MCF 10A (cell line): ENCODE measurements around the gene ZNF470. TPM values are rescaled to one million over a fixed set of nuclear protein-coding genes. Genes with fewer than 3 reads are reported as not detected.

ENCODE experiments used
- Bru-seq: library from RNA; stranded (reverse); fragments of 400-500 nt; gene quantifications from one replicate; lab custom pipeline; 2021; lab: Mats Ljungman, UMichigan
- BruChase-seq, 2 experiments: library from RNA; stranded (reverse); fragments of 400-500 nt; gene quantifications; one replicate each; lab custom pipeline; 2021; lab: Mats Ljungman, UMichigan
- BruUV-seq: library from RNA; stranded (reverse); fragments of 400-500 nt; replicated peaks from 2 replicates; lab custom pipeline; 2021; lab: Mats Ljungman, UMichigan
- CTCF ChIA-PET: fragments of 300-600 bp; sonication (Branson Sonifier 250); formaldehyde crosslinking; extraction: SDS; loops from one replicate; lab custom pipeline; 2021; ENCODE audit warnings: antibody characterized with exemption, inconsistent platforms; lab: Yijun Ruan, JAX
- POLR2A ChIA-PET: fragments of 300-600, 350-650 bp; sonication (Branson Sonifier 250); formaldehyde crosslinking; extraction: SDS; loops from one replicate; lab custom pipeline; 2020; ENCODE audit warnings: antibody characterized with exemption, inconsistent platforms; lab: Yijun Ruan, JAX
- DNase-seq: peaks from one replicate; pipeline ENCODE4 v3.0.0-alpha.2; 2018; ENCODE audit not compliant: unreplicated experiment
- H3K27ac Mint-ChIP-seq: one replicate; pipeline ENCODE4 v1.8.0; 2022; ENCODE audit warnings: mild to moderate bottlenecking, low read depth, mixed read lengths; ENCODE audit not compliant: unreplicated experiment
- H3K27me3 Mint-ChIP-seq: one replicate; pipeline ENCODE4 v1.8.0; 2022; ENCODE audit warnings: mixed read lengths; ENCODE audit not compliant: insufficient read depth, unreplicated experiment
- H3K36me3 Mint-ChIP-seq: one replicate; pipeline ENCODE4 v1.8.0; 2022; ENCODE audit warnings: mild to moderate bottlenecking, moderate library complexity, mixed read lengths; ENCODE audit not compliant: insufficient read depth, unreplicated experiment
- H3K4me1 Mint-ChIP-seq: one replicate; pipeline ENCODE4 v1.8.0; 2022; ENCODE audit warnings: mixed read lengths; ENCODE audit not compliant: insufficient read depth, unreplicated experiment
- H3K4me3 Mint-ChIP-seq: one replicate; pipeline ENCODE4 v1.8.0; 2022; ENCODE audit warnings: mild to moderate bottlenecking, moderate library complexity, mixed read lengths; ENCODE audit not compliant: unreplicated experiment
- H3K9me3 Mint-ChIP-seq: one replicate; pipeline ENCODE4 v1.8.0; 2022; ENCODE audit warnings: mixed read lengths; ENCODE audit not compliant: unreplicated experiment
- intact Hi-C: fragments of 100-400 bp; cut with micrococcal nuclease; formaldehyde crosslinking; loops from 2 replicates; pipeline ENCODE4 v1.14.1; 2022
- long read RNA-seq: library from polyadenylated mRNA; stranded (forward); transcript quantifications from one replicate; pipeline ENCODE4 v2.0.0, GENCODE V29; 2022
- total RNA-seq: library from RNA; stranded (reverse); gene quantifications from 2 replicates; pipeline ENCODE4 v1.2.3, GENCODE V29; 2022
- TF ChIP-seq, protein P1 (sequence below): fragments of 200-600 bp; IDR thresholded peaks from one replicate; pipeline ENCODE4 v1.8.0; 2022; ENCODE audit warnings: antibody characterized with exemption, mild to moderate bottlenecking; ENCODE audit not compliant: unreplicated experiment

Gene ZNF470
- total RNA-seq (not detected in 2 replicates), Bru-seq, nascent RNA (percentile 17 among the genes with signal in this experiment), BruChase-seq, experiment 1, labeled RNA remaining after a 6-hour chase (percentile 8 among the genes with signal in this experiment), BruChase-seq, experiment 2, labeled RNA remaining after a 2-hour chase (percentile 12 among the genes with signal in this experiment)
- long read RNA-seq, result 0 reads

DNA sequence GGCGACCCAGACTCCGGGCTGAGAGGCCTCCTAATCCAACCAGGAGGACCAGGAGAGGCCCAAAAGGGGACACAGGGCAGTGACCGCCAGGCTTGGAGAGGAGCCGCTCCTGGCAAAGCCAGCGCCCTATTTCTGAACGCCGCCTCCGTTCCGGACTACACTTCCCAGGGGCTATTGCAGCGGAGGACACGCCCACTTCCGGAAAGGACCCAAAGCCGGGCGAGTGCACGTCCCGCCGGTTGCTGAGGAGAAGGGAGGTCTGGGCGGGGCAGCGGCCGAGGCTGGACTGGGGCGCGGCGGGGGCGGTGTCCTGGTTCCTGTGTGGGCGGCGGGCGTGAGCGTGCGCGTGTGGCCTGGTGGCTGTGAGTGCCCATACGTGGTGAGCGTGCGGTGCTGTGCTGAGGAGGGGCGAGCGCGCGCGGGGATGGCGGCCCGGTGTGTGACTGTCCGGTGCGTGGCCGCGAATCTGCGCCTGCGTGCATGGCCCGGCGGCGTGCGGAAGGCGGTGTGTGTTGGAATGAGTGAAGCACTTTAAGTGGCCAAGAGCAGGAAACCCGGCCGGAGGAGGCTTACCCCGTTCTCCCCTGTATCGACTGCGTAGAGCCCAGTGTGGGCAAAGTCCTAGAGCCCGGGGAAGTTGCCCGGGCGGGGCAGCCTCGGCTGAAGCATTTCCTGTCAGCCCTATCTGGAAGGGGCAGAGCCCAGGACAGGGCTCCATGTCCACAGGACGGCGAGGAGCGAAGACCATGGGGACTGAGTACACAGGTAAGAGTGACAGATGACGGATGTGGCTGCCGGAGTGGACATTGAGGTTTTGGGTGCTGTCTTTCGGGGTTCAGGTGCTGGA lies at the start of gene ZNF470:
TSS of gene ZNF470 (plus strand) at position 195 of the 847 bp plus-strand sequence. CDS start 2,844 bp downstream, outside the sequence.
- no peaks in the 10 kb centered on the region for H3K27me3 Mint-ChIP-seq
- H3K36me3 Mint-ChIP-seq, result no peaks in the 10 kb centered on the region
- intact Hi-C loops, result no loop called here
- no peak for DNase-seq
- peak within 1 kb of the TSS; percentile 69 for H3K4me3 Mint-ChIP-seq
- CTCF ChIA-PET, result no interaction called here
- no TSS peak for BruUV-seq
- peaks cover 30% of the 10 kb centered on the region for H3K9me3 Mint-ChIP-seq
- H3K4me1 Mint-ChIP-seq, result no peaks in the 10 kb centered on the region
- POLR2A ChIA-PET, result no interaction called here
- TF ChIP-seq, protein P1, sequence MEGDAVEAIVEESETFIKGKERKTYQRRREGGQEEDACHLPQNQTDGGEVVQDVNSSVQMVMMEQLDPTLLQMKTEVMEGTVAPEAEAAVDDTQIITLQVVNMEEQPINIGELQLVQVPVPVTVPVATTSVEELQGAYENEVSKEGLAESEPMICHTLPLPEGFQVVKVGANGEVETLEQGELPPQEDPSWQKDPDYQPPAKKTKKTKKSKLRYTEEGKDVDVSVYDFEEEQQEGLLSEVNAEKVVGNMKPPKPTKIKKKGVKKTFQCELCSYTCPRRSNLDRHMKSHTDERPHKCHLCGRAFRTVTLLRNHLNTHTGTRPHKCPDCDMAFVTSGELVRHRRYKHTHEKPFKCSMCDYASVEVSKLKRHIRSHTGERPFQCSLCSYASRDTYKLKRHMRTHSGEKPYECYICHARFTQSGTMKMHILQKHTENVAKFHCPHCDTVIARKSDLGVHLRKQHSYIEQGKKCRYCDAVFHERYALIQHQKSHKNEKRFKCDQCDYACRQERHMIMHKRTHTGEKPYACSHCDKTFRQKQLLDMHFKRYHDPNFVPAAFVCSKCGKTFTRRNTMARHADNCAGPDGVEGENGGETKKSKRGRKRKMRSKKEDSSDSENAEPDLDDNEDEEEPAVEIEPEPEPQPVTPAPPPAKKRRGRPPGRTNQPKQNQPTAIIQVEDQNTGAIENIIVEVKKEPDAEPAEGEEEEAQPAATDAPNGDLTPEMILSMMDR, result no peak
- no peak within 1 kb of the TSS for H3K27ac Mint-ChIP-seq

DNA sequence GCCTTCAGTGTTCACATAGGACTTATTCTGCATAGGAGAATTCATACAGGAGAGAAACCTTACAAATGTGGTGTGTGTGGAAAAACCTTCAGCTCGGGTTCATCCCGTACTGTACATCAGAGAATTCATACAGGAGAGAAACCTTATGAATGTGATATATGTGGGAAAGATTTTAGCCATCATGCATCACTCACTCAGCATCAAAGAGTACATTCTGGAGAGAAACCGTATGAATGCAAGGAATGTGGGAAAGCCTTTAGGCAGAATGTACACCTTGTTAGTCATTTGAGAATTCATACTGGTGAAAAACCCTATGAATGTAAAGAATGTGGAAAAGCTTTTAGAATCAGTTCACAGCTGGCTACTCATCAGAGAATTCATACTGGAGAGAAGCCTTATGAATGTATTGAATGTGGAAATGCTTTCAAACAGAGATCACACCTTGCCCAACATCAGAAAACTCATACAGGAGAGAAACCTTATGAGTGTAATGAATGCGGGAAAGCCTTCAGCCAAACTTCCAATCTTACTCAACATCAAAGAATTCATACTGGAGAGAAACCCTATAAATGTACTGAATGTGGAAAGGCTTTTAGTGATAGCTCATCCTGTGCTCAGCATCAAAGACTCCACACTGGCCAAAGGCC lies 41.9 kb upstream of the ZNF470 start:
- Mint-ChIP-seq H3K9me3 (peaks cover 44% of the 10 kb centered on the region), H3K4me3 (no peak overlapping the region), H3K36me3 (no peaks in the 10 kb centered on the region), H3K27me3 (no peaks in the 10 kb centered on the region), H3K4me1 (no peaks in the 10 kb centered on the region), H3K27ac (no peak overlapping the region)
- CTCF ChIA-PET, result interaction anchor here (0.9 kb wide), 1 partner anchor 24 kb away, joined by 3 read pairs; no protein-coding TSS in a partner anchor
- TF ChIP-seq, protein P1, result no peak
- BruUV-seq, result no TSS peak
- no peak for DNase-seq
- POLR2A ChIA-PET, result no interaction called here
- intact Hi-C loops, result no loop called here

DNA sequence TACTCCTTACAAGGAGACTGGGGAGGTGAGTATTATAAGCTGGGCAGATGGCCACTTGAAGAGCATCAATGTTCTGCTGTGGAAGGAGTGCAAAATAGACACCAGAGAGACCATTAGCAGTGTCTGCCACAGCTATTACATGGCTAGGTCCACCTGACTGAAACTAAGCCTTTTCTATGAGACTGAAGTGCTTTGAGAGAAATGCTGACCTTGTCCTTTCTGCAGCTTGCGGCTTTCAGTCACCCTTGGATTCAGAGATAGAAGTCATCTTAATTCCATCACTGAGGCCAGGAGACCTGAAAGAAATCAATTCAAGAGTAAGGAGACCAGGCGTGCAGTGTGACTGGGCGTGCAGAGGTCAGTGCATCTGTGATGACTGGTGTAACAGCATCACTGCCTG lies 29.8 kb upstream of the ZNF470 start:
- DNase-seq, result no peak
- intact Hi-C loops, result no loop called here
- ChIA-PET CTCF (no interaction called here), POLR2A (no interaction called here)
- TF ChIP-seq, protein P1, result no peak
- no TSS peak for BruUV-seq
- Mint-ChIP-seq H3K9me3 (peaks cover 25% of the 10 kb centered on the region), H3K4me3 (no peak overlapping the region), H3K27ac (no peak overlapping the region), H3K36me3 (no peaks in the 10 kb centered on the region), H3K27me3 (no peaks in the 10 kb centered on the region), H3K4me1 (no peaks in the 10 kb centered on the region)

- ChIA-PET CTCF (no interaction called here), POLR2A (no interaction called here)
- H3K27me3 Mint-ChIP-seq, result no peaks in the 10 kb centered on the region
- no peak overlapping the region for H3K4me3 Mint-ChIP-seq
- intact Hi-C loops, result no loop called here
- H3K36me3 Mint-ChIP-seq, result no peaks in the 10 kb centered on the region
- H3K4me1 Mint-ChIP-seq, result no peaks in the 10 kb centered on the region
- H3K27ac Mint-ChIP-seq, result no peak overlapping the region
- BruUV-seq, result no TSS peak
- DNase-seq, result no peak
- TF ChIP-seq, protein P1, result no peak
- peaks cover 25% of the 10 kb centered on the region for H3K9me3 Mint-ChIP-seq
Observed at GRCh38 chr19:56538254-56538760, 29.0 kb upstream of the ZNF470 start.
